Activated T-helper 2 cell treated with anti-CD3 and anti-CD28 coated beads, Interferon-gamma antibody, Interleukin-2, Interleukin-4, amounts not matched to agents 10 μg/mL and 5 μg/mL and 100 μg/mL, durations not matched to agents 14 hours and 24 hours and 36 hours (primary cell): ENCODE measurements around the gene RPL38. TPM values are rescaled to one million over a fixed set of nuclear protein-coding genes. Genes with fewer than 3 reads are reported as not detected.

ENCODE experiments used
- DNase-seq: peaks from one replicate; pipeline ENCODE4 v3.0.0; 2021; ENCODE audit warnings: low spot score
- H3K27ac Mint-ChIP-seq: one replicate; pipeline ENCODE4 v1.8.0; 2021; ENCODE audit warnings: mixed read lengths
- H3K27me3 Mint-ChIP-seq: one replicate; pipeline ENCODE4 v1.8.0; 2021; ENCODE audit warnings: low read depth, mixed read lengths
- H3K36me3 Mint-ChIP-seq: one replicate; pipeline ENCODE4 v1.8.0; 2021; ENCODE audit warnings: low read depth, mixed read lengths
- H3K4me1 Mint-ChIP-seq: one replicate; pipeline ENCODE4 v1.8.0; 2021; ENCODE audit warnings: low read depth, mixed read lengths
- H3K4me3 Mint-ChIP-seq: one replicate; pipeline ENCODE4 v1.8.0; 2021; ENCODE audit warnings: low read depth, mild to moderate bottlenecking, moderate library complexity, mixed read lengths
- H3K9me3 Mint-ChIP-seq: one replicate; pipeline ENCODE4 v1.8.0; 2021; ENCODE audit warnings: mixed read lengths
- intact Hi-C: fragments of 100-400 bp; cut with micrococcal nuclease; formaldehyde crosslinking; loops from one replicate; pipeline ENCODE4 v1.15.1; 2023
- total RNA-seq: library from RNA; stranded (reverse); gene quantifications from 2 replicates; pipeline ENCODE4 v1.2.3, GENCODE V29; 2022

Gene RPL38
- total RNA-seq, 1 donor from 2014 or later, result 1,338 TPM

DNA sequence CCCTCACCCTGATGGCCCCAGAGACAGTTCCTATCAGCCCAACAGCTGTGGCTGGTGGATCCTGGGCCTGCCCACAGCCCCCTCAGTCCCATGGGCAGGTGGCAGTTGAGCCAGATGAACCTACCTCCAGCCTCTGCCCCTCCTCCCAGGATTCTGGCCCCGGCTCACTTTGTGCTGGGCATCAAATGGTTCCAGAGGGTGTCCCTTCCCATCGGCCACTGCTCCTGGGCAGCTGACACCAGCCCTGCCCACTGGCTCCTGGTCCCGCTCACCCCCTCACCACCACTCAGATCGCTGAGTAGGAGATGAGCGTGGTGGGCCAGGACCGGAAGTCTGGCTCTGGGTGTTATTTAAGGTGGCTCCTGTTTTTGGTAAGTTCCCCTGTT is 11.9 kb downstream of the RPL38 start:
- Mint-ChIP-seq H3K36me3 (peaks cover 45% of the 10 kb centered on the region), H3K27me3 (no peaks in the 10 kb centered on the region), H3K27ac (no peak overlapping the region), H3K9me3 (no peaks in the 10 kb centered on the region), H3K4me3 (peak overlapping the region; percentile 45), H3K4me1 (peaks cover 33% of the 10 kb centered on the region)
- intact Hi-C loops, result no loop called here
- DNase-seq, result no peak

DNA sequence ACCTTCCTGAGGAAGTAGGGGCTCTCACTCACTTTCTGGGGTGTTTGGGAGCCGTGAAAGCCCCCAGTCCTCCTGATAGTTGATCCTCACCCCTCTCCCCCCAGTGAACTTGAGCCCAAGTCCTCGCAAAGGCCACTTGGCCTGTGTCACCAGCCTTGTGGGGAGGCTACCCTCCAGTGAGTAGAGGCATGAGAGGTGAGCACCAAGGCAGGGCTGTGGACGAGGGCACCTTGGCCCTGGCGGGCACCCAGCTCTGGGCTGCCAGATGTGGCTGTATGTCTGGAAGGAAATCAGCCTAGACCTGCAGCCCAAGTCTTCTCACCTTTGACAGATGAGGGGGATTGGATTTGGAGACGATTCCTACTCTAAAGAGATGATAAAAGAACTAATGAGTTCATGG is 13.0 kb downstream of the RPL38 start:
- no peak overlapping the region for H3K4me3 Mint-ChIP-seq
- no peaks in the 10 kb centered on the region for H3K9me3 Mint-ChIP-seq
- intact Hi-C loops, result no loop called here

DNA sequence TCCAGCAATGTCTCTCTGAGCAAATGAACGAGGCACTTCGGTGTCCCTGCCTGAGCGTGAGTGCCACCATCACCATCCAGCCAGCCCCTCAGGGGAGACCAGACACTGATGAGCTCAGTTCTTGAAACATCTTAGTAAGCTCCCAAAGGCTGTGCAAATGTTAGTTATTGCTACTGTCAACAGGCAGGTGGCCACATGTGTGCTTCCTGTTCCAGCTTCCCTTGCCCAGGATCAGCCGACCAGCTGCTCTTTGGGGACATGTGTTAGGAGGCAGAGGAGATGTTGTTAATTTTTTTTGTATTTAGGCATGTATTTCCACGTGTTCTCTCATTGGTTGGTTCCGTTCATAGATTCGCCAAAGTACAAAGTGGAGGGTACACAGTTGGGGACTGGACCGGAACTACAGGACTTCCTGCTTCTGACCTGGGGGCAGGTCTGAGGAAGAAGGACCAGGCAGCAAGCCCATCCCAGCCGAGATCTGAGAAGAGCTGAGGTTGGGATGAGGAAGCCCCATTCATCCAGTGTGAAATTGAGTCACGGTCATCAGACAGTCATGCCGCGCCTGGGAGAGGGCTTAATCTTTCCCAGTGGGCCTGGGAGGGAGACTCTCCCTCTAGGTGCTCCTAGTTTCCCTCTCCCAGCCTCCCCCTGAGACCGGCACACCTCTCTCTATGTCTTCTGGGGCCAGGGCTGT is 13.7 kb downstream of the RPL38 start:
- no peak for DNase-seq
- Mint-ChIP-seq H3K36me3 (peaks cover 31% of the 10 kb centered on the region), H3K27me3 (no peaks in the 10 kb centered on the region), H3K4me1 (peaks cover 23% of the 10 kb centered on the region), H3K27ac (no peak overlapping the region), H3K4me3 (no peak overlapping the region), H3K9me3 (no peaks in the 10 kb centered on the region)
- intact Hi-C loops, result no loop called here

More for the DNA sequence above, 13.0 kb downstream of the RPL38 start:
- Mint-ChIP-seq H3K27me3 (no peaks in the 10 kb centered on the region), H3K4me1 (peaks cover 28% of the 10 kb centered on the region), H3K27ac (no peak overlapping the region), H3K36me3 (peaks cover 37% of the 10 kb centered on the region)
- DNase-seq, result no peak

DNA sequence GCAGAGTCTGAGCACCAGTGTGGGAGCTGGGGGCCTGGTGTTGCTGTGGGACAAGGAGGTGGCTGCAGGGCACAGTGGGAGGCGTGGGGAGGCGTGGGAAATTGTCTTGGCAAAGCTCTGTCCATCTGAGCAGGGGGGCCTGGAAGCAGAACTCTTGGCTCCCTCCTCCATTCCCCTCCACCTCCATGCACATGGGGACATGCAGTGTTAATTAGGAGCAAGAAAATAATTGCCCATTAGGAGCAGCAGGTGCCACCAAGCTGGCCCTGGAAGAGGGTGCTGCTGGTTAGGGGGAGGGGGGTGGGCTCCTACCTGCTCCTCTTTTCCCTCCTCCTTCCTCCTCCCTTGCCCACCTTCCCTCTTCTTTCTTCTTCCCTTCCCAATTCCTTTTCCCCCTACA is 14.4 kb downstream of the RPL38 start:
- DNase-seq, result no peak
- no peak overlapping the region for H3K4me3 Mint-ChIP-seq
- intact Hi-C loops, result no loop called here
- H3K9me3 Mint-ChIP-seq, result no peaks in the 10 kb centered on the region
- H3K27me3 Mint-ChIP-seq, result no peaks in the 10 kb centered on the region
- peaks cover 19% of the 10 kb centered on the region for H3K4me1 Mint-ChIP-seq
- H3K36me3 Mint-ChIP-seq, result peaks cover 27% of the 10 kb centered on the region
- no peak overlapping the region for H3K27ac Mint-ChIP-seq

DNA sequence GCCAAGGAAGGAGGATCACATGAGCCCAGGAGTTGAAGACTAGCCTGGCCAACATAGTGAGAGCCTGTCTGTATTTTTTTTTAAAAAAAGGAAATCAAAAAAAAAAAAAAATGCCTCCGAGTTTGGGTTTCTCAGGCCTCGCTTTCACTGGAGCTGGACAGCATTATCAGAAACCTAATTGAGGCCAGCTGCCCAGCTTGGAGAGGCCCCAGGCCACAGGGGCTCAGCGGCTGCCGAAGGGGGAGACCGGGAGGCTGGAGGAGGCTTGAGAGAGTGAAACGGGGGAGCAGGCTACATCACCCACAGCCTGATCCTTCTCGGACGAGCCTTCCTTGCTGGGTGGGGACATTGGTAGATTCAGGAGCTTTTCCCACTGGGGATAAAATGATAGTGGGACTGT is 15.0 kb downstream of the RPL38 start:
- intact Hi-C loops, result no loop called here
- H3K4me1 Mint-ChIP-seq, result peaks cover 15% of the 10 kb centered on the region
- H3K9me3 Mint-ChIP-seq, result no peaks in the 10 kb centered on the region
- H3K27me3 Mint-ChIP-seq, result no peaks in the 10 kb centered on the region
- H3K36me3 Mint-ChIP-seq, result peaks cover 23% of the 10 kb centered on the region
- no peak overlapping the region for H3K4me3 Mint-ChIP-seq
- DNase-seq, result no peak
- no peak overlapping the region for H3K27ac Mint-ChIP-seq

DNA sequence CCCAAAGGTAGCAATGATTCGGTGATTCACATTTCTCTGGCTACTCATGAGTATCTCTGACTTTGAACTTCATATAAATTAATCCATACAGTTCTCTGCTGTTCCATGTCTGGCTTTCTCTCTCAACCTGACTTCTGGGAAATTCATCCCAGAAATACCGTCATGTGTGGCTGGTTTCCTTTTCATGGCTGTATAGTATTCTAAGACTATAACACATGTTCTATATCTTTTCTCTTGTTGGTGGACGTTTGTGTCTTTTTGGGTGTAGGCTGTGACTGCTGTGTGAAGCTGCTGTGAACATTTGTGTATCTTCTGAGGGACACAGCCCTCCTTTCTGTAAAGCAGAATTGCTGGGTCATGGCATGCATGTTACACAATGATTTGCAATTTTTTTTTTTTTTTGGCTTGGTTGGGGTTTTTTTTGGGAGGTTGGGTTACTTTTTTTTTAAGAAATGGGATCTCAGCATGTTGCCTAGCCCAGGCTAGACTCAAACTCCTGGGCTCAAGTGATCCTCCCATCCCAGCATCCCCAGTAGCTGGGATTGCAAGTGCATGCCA is 16.2 kb downstream of the RPL38 start:
- H3K9me3 Mint-ChIP-seq, result no peaks in the 10 kb centered on the region
- H3K4me3 Mint-ChIP-seq, result no peak overlapping the region
- no peak for DNase-seq
- H3K36me3 Mint-ChIP-seq, result peaks cover 27% of the 10 kb centered on the region
- peaks cover 11% of the 10 kb centered on the region for H3K4me1 Mint-ChIP-seq
- H3K27me3 Mint-ChIP-seq, result no peaks in the 10 kb centered on the region
- intact Hi-C loops, result no loop called here
- H3K27ac Mint-ChIP-seq, result no peak overlapping the region

DNA sequence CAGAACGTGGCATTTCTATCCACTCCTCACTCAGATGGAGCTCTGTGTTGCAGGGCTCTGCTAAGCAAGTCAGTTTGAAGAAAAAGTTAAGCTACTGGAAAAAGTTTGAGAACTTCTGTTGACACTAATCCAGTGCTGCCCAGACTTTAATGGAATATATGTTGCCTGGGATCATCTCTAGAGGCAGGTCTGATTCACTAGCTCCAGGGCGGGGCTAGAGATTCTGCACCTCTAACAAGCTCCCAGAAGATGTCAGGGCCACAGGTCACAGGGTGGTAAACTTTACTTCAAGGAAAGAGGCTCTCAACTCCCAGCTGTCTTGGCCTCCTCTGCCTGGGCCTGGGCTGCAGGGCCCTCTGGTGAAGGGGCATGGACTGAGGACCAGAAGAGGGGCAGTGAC is 16.7 kb downstream of the RPL38 start:
- Mint-ChIP-seq H3K9me3 (no peaks in the 10 kb centered on the region), H3K4me1 (peaks cover 9% of the 10 kb centered on the region), H3K27ac (no peak overlapping the region), H3K4me3 (no peak overlapping the region), H3K36me3 (peaks cover 32% of the 10 kb centered on the region), H3K27me3 (no peaks in the 10 kb centered on the region)
- DNase-seq, result no peak
- intact Hi-C loops, result no loop called here

DNA sequence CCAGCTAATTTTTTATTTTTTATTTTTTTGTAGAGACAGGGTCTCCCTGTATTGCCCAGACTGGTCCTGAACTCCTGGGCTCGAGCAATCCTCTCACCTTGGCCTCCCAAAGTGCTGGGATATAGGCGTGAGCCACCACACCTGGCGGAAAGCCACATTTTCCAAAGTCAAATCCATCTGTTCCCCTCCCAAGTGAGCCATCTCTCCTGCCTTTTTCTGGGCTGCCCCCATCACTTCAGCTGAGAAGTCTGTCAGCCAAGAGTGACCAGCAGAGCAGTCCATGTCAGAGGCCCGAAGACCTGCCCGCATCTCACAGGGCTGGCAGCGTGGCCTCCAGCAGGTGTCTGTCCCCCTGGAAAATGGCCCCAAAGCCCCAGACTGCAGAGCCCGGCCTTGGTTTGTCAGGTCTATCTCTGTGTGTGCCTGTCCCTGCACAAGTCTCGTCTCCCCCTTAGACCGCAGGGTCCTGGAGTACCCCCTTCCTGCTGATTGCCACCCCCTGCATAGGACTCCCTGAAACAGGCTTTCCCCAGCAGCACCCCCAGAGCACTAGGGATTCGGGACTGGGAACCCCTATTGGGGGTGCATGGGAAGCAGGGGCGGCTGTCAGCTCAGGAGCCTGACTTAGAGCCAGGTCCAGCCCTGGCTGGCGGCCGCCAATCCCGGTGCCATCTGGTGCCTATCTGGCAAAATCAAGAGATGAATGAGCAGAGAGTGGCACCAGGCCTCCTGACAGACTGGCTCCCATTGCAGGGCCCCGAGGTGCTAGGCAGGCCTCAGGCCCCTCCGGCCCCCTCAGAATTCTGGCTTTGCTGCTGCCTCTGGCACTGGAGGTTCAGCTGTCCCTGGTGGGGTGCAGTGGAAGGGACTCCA is 17.7 kb downstream of the RPL38 start:
- H3K27me3 Mint-ChIP-seq, result no peaks in the 10 kb centered on the region
- H3K36me3 Mint-ChIP-seq, result peaks cover 35% of the 10 kb centered on the region
- no peak overlapping the region for H3K27ac Mint-ChIP-seq
- intact Hi-C loops, result no loop called here
- no peak overlapping the region for H3K4me3 Mint-ChIP-seq
- H3K9me3 Mint-ChIP-seq, result no peaks in the 10 kb centered on the region
- DNase-seq, result no peak
- peaks cover 2% of the 10 kb centered on the region for H3K4me1 Mint-ChIP-seq

DNA sequence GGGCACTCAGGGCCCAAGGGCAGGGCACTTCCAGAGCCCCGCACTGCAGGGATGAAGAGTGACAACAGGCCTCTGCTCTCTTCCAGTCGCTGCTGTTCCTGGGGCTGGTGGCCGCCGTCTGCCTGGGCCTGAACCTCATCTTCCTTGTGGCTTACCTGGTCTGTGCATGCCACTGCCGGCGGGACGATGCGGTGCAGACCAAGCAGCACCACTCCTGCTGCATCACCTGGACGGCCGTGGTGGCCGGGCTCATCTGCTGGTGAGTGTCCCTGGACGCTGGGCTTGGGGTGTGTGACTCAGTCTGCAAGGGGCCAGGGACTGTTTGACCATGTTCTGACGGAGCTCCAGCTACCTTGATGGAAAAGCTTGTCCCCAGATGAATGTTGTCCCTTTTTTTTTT is 18.9 kb downstream of the RPL38 start:
- Mint-ChIP-seq H3K27ac (no peak overlapping the region), H3K9me3 (no peaks in the 10 kb centered on the region), H3K4me3 (no peak overlapping the region), H3K36me3 (peaks cover 36% of the 10 kb centered on the region), H3K4me1 (peaks cover 1% of the 10 kb centered on the region), H3K27me3 (no peaks in the 10 kb centered on the region)
- DNase-seq, result no peak
- intact Hi-C loops, result no loop called here

DNA sequence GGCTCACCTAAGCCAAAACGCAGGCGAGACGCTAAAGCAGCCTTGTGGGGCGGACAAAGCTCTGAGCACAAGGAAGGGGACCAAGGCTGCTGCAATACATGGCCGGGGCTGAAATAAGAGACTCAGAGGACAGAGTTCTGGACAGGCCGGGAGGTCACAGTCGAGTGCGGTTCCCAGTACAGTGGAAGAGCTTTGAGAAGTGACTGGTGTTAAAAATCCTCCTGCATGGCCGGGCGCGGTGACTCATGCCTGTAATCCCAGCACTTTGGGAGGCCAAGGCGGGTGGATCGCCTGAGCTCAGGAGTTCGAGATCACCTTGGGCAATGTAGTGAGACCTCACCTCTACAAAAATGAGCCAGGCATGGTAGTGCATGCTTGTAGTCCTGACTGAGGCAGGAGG is 20.4 kb downstream of the RPL38 start:
- Mint-ChIP-seq H3K9me3 (no peaks in the 10 kb centered on the region), H3K4me1 (peaks cover 1% of the 10 kb centered on the region), H3K27ac (no peak overlapping the region), H3K4me3 (no peak overlapping the region), H3K27me3 (no peaks in the 10 kb centered on the region), H3K36me3 (peaks cover 42% of the 10 kb centered on the region)
- no peak for DNase-seq
- intact Hi-C loops, result no loop called here

DNA sequence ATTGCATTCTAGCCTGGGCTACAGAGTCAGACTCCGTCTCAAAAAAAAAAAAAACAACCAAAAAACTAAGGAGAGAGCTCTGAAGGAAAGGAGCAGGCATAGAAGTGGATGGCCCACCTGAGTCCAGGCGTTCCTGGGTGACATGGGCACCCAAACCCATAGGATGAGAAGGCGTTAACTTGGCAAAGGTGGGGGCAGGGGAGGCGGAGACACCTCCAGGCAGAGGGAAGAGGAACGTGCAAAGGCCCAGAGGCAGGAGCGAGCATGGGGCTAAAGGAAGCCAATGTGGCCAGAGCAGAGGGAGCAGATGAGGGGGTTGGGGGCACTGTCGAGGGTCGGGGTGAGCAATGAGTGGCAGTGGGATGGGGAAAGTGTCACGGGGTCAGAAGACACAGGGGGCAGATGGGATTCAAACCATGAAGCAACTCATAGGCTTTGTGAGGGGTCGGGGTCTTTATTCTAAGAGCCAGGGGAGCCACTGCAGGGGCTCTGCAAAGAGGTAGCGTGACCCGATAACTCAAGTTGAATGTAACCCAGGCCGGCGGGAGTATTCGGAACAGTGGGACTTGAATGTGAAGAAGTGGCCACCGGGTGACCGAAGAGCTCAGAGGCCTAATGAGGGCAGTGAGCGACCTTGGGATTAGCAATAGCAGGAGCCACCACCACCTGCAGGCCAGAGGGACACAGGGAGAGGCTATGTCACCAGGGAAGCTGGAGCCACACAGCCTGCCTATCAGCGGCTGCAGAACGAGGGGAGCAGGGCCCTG is 21.7 kb downstream of the RPL38 start:
- Mint-ChIP-seq H3K4me1 (peaks cover 1% of the 10 kb centered on the region), H3K4me3 (no peak overlapping the region), H3K27ac (no peak overlapping the region), H3K36me3 (peaks cover 43% of the 10 kb centered on the region), H3K27me3 (no peaks in the 10 kb centered on the region), H3K9me3 (no peaks in the 10 kb centered on the region)
- no peak for DNase-seq
- intact Hi-C loops, result no loop called here

DNA sequence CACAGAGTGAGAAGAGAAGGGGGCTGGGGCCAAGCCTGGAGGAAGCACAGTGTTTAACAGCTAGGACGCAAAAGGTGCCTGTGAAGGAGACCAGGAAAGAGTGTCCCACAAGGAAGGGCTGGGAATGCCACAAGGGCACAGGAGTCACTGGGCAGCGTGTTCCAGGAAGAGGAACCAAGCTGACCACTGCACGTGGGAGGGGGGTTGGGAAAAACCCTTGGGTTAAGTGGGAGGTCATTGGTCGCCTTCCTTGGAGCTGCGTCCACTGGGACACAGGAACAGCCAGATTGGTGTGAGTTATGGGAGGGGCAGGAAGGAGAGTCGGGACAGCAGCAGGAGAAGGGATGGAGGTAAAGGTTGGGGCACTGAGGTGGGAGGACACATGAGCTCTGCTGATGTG is 22.8 kb downstream of the RPL38 start:
- Mint-ChIP-seq H3K36me3 (peaks cover 51% of the 10 kb centered on the region), H3K27me3 (no peaks in the 10 kb centered on the region), H3K4me3 (no peak overlapping the region), H3K27ac (no peak overlapping the region), H3K4me1 (peaks cover 1% of the 10 kb centered on the region), H3K9me3 (no peaks in the 10 kb centered on the region)
- DNase-seq, result no peak
- intact Hi-C loops, result no loop called here
